T-helper 17 cell (primary cell): ENCODE data around the gene FAM149A. TPM values are rescaled to one million over a fixed set of nuclear protein-coding genes. Genes with fewer than 3 reads are reported as not detected.
A peak's percentile ranks its signal among the peaks of the same experiment; 100 is the strongest.

Experiments used
- ATAC-seq: fragments of 150-1000 bp; cut with Tn5 transposase; 2 replicates; pipeline ENCODE4 v1.10.0; 2021; ENCODE audit warnings: mild to moderate bottlenecking, moderate library complexity
- DNase-seq, 3 donors: peaks; one replicate each; pipeline versions ENCODE4 v3.0.0 to v3.0.0-alpha.2; 2020 to 2021
- H3K9me3 ChIP-seq: one replicate; pipeline ENCODE4 v1.7.0; 2013; ENCODE audit warnings: low read length, mild to moderate bottlenecking; ENCODE audit not compliant: control insufficient read depth, poor library complexity, severe bottlenecking
- H3K27ac Mint-ChIP-seq: one replicate; pipeline ENCODE4 v1.8.0; 2022; ENCODE audit warnings: mild to moderate bottlenecking, moderate library complexity, mixed read lengths
- H3K27me3 Mint-ChIP-seq: one replicate; pipeline ENCODE4 v1.8.0; 2022; ENCODE audit warnings: mixed read lengths
- H3K36me3 Mint-ChIP-seq: one replicate; pipeline ENCODE4 v1.8.0; 2022; ENCODE audit warnings: low read depth, mixed read lengths
- H3K4me1 Mint-ChIP-seq: one replicate; pipeline ENCODE4 v1.8.0; 2022; ENCODE audit warnings: mild to moderate bottlenecking, mixed read lengths
- H3K4me3 Mint-ChIP-seq: one replicate; pipeline ENCODE4 v1.8.0; 2022; ENCODE audit warnings: mild to moderate bottlenecking, moderate library complexity, mixed read lengths
- total RNA-seq, 4 donors: library from RNA in 2 of 4; stranded (reverse) in 2 of 4; gene quantifications; one replicate each; pipeline ENCODE4 v1.2.3 and lab custom pipeline; 2022 to 2026

Gene FAM149A
- total RNA-seq, 2 donors from 2014 or later, result 1.4 TPM; not detected in 1

DNA sequence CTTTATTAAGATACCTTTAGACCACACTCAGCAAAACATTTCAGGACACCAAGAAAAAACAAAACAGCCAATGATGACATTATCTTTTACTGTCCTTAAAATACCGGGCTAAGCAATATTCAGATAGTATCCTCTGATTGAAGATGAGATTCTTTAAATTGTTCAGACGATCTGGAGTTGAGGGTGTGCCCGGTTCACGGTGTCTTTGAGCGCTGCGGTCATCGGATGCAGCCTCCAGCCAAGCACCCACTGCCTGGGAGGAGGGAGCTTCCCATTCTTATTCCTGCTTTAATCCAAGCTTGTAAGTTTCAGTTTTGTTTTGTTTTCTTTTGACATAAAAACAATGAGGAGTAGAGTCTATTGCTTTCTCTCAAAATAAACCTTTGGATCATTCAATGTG is 14.1 kb downstream of the FAM149A start:
- H3K27ac Mint-ChIP-seq, result no peak overlapping the region
- ATAC-seq (no peak), DNase-seq (no peak)
- H3K4me3 Mint-ChIP-seq, result no peak overlapping the region
- peaks cover 2% of the 10 kb centered on the region for H3K4me1 Mint-ChIP-seq
- H3K36me3 Mint-ChIP-seq, result peaks cover 2% of the 10 kb centered on the region
- H3K9me3 ChIP-seq, result no peaks in the 10 kb centered on the region
- peaks cover 20% of the 10 kb centered on the region for H3K27me3 Mint-ChIP-seq

DNA sequence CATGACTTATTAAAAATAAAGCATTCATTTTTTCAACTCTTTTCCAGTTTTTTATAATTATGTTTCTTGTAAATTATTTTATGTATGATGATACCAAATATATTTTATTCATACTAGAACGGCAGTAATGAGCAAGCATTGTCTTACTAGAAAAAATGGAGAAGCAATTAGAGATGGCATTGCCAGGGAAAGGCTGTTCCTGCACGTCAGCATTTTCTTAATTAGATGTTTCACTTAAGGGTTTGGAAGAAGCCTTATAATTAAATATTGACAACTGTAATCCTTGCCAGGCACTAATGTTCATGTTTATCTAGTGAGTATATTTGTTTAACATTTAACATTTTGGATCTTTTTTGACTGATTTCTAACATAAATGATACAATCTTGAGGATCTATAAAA is 16.6 kb downstream of the FAM149A start:
- Mint-ChIP-seq H3K27ac (no peak overlapping the region), H3K4me1 (peaks cover 2% of the 10 kb centered on the region), H3K36me3 (peaks cover 2% of the 10 kb centered on the region), H3K27me3 (peaks cover 20% of the 10 kb centered on the region), H3K4me3 (no peak overlapping the region)
- DNase-seq, result no peak
- H3K9me3 ChIP-seq, result no peaks in the 10 kb centered on the region
- no peak for ATAC-seq

DNA sequence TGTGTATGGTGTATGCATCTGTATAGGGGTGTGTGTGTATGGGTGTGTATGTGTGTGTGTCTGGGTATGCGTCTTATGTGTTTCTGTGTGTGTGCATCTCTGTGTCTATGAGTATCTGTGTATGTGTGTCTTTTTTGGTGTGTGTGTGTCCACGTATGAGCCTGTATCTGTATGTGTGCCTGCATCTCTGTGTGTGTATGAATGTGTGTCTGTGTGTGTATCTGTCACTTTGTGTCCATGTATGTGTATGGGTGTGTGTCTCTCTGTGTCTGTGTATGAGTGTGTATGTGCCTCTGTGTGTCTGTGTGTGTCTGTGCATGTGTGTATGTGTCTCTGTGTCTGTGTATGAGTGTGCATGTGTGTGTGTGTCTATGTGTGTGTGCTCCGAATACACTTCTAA is 24.3 kb downstream of the FAM149A start:
- H3K27ac Mint-ChIP-seq, result no peak overlapping the region
- no peak for ATAC-seq
- H3K4me1 Mint-ChIP-seq, result peaks cover 5% of the 10 kb centered on the region
- peaks cover 4% of the 10 kb centered on the region for H3K36me3 Mint-ChIP-seq
- no peaks in the 10 kb centered on the region for H3K9me3 ChIP-seq
- H3K4me3 Mint-ChIP-seq, result no peak overlapping the region
- peaks cover 31% of the 10 kb centered on the region for H3K27me3 Mint-ChIP-seq
- DNase-seq, result no peak

DNA sequence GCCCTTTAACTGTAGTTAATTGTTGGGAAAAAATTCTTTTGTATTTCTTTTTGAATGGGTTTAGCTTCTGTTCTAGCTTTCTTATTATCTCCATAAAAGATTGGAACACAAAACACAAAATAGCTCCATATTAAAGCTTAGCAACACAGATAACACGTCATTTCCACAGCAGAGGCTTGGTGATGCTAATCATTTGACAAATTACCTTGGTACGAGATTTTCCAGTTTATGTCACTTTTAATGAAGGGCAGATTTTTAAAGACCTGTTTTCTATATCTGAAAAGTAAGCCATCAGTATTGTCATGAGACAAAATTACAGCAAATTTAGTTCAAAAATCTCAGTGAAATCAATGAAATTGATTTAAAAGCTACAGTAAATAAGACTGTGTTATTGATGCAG is 27.4 kb downstream of the FAM149A start:
- DNase-seq (no peak), ATAC-seq (no peak)
- Mint-ChIP-seq H3K27ac (no peak overlapping the region), H3K4me1 (peaks cover 5% of the 10 kb centered on the region), H3K4me3 (no peak overlapping the region), H3K27me3 (peaks cover 41% of the 10 kb centered on the region), H3K36me3 (peaks cover 4% of the 10 kb centered on the region)
- H3K9me3 ChIP-seq, result no peaks in the 10 kb centered on the region

DNA sequence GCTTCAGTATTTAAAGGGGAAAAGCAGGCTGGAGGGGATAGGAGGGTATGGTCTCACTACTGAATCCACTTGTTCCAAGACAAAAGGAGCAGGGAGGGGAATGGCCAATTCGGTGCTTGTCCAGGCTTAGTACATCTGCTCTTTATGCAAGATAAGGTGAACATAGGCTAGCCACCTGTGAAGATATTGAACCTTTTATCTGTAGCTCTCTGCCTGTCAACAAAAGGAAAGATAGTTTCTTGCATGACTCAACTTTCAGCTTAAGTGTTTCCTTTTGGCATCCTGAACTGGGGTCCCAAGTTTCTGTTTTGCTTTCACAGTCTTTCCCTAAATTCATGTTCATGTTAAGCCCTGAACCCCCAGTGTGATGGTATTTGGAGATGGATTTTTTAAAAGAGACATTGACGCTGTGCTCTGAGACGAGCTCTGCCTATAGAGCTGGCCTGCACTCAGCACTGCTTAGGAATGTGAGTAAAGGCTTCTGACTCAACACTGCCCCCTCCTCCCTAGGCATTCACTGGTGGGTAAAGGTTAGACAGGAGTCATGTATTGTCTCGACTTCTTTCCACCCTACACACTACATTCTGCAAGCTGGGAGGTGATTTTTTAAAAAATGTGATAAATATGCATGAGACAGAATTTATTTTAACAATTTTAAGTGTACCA is 28.2 kb downstream of the FAM149A start:
- peaks cover 5% of the 10 kb centered on the region for H3K4me1 Mint-ChIP-seq
- DNase-seq, result no peak

DNA sequence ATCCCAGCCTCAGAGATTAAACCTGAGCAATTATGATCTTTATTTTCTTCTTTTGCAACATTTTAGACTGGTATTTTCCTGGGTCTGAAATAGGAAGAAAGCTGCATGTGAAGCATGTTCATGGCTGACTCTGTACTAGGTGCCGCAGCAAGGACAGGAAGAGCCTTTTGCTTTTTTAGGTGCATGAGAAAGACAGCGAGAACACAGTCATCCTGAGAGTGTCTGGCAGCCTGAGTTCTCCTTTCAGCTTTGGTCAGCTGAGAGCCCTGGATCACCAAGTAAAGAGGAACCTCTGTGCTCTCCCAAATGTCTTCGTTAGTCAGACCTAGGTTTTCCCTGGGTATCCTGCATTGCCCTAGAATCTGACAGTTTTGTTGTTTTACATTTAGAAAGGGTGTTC is 29.8 kb downstream of the FAM149A start:
- Mint-ChIP-seq H3K27ac (peak overlapping the region; percentile 21), H3K4me3 (no peak overlapping the region), H3K4me1 (peaks cover 5% of the 10 kb centered on the region), H3K36me3 (no peaks in the 10 kb centered on the region), H3K27me3 (peaks cover 37% of the 10 kb centered on the region)
- no peak for DNase-seq
- ATAC-seq, result no peak
- no peaks in the 10 kb centered on the region for H3K9me3 ChIP-seq

More for the DNA sequence above, 28.2 kb downstream of the FAM149A start:
- Mint-ChIP-seq H3K27me3 (peaks cover 41% of the 10 kb centered on the region), H3K36me3 (peaks cover 4% of the 10 kb centered on the region), H3K4me3 (no peak overlapping the region), H3K27ac (no peak overlapping the region)
- ATAC-seq, result no peak
- H3K9me3 ChIP-seq, result no peaks in the 10 kb centered on the region

DNA sequence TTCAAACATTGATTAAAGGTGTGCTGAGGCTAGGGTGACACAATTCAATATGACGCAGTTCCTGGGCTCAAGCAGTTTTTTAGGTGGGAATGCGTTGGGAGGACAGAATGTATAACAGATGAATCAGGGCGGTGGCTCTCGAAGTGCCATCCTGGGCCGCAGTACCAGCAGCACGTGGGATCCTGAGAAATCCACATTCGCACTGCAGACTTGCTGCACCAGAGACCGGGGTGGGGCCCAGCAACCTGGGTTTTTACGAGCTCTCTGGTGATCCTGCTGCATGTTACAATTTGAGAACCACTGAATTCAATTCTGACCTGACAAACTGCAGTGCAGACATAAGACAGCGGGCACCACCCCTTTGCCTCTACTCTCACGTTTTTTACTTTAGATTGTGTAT is 30.4 kb downstream of the FAM149A start:
- H3K27me3 Mint-ChIP-seq, result peaks cover 32% of the 10 kb centered on the region
- H3K9me3 ChIP-seq, result no peaks in the 10 kb centered on the region
- no peak for DNase-seq
- no peaks in the 10 kb centered on the region for H3K36me3 Mint-ChIP-seq
- H3K4me3 Mint-ChIP-seq, result no peak overlapping the region
- no peak overlapping the region for H3K27ac Mint-ChIP-seq
- no peak for ATAC-seq
- peaks cover 5% of the 10 kb centered on the region for H3K4me1 Mint-ChIP-seq

DNA sequence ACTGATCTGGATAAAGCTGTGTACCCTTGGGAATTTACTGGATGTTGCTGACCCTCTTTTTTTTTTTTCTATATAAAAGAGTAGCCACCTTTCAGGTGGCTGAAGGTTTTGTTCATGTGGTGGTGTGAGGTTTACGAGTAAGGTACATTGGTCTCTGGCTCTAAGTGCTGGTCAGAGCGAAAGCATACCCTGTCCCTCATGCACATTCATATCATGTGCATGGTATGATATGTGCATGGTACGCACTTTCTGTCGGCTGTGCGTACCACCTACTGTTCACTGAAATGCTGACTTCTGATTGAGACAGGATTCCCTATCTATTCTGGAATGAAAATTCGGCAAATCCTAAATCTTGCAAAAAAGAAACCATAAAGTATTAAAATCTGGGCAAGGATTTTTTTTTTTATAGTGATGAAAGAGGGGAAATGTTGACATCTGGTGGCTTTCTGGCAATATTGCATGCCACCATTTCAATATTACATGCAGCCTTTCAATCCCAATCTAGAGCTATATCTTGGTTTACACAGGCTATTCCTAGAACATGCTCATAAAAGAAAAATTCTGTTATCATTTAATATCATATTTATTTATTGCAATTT is 32.8 kb downstream of the FAM149A start:
- Mint-ChIP-seq H3K36me3 (no peaks in the 10 kb centered on the region), H3K4me3 (no peak overlapping the region), H3K27me3 (peaks cover 31% of the 10 kb centered on the region), H3K4me1 (peaks cover 5% of the 10 kb centered on the region), H3K27ac (no peak overlapping the region)
- DNase-seq, result no peak
- no peaks in the 10 kb centered on the region for H3K9me3 ChIP-seq
- ATAC-seq, result no peak

DNA sequence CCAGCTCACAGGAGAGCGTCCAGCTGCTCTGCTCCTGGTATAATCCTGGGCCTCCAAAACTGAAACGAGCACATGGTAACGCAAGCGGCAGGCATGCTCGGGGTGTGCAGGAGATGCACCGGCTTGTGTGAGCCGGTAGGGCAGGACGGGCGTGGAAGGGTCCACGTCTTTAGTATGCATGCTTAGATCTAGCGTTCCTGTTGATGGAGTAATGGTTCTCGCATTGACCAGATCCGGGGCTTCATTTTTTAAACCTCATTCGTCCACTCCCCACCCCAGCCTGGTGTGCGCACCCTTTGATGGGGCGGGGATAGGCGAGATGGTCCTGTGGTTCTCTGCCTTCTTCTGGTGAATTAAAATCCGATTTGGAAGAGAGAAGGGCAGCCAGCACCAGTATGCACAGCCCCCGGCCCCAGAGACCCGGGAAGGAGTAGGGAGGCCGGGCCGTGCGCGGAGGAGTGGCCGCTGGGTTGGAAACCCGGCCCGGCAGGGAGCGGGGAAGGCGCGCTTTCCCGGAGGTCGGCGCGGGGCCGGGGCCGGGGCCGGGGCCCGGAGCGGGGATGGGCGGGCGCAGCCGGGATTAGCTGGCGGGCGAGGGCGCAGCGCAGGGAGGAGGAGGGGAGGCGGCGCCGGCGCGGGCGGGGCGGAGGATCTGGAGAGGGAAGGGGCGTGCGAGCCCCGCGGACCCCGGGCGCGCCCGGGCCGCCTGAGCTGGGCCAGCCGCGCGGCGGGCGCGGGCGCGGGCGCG is 39.9 kb downstream of the FAM149A start:
- DNase-seq (no peak), ATAC-seq (peak; percentile 66)
- peak overlapping the region; percentile 87 for H3K4me3 Mint-ChIP-seq
- no peak overlapping the region for H3K27ac Mint-ChIP-seq
- H3K36me3 Mint-ChIP-seq, result peaks cover 2% of the 10 kb centered on the region
- peaks cover 12% of the 10 kb centered on the region for H3K4me1 Mint-ChIP-seq
- H3K9me3 ChIP-seq, result no peaks in the 10 kb centered on the region
- H3K27me3 Mint-ChIP-seq, result peaks cover 50% of the 10 kb centered on the region

DNA sequence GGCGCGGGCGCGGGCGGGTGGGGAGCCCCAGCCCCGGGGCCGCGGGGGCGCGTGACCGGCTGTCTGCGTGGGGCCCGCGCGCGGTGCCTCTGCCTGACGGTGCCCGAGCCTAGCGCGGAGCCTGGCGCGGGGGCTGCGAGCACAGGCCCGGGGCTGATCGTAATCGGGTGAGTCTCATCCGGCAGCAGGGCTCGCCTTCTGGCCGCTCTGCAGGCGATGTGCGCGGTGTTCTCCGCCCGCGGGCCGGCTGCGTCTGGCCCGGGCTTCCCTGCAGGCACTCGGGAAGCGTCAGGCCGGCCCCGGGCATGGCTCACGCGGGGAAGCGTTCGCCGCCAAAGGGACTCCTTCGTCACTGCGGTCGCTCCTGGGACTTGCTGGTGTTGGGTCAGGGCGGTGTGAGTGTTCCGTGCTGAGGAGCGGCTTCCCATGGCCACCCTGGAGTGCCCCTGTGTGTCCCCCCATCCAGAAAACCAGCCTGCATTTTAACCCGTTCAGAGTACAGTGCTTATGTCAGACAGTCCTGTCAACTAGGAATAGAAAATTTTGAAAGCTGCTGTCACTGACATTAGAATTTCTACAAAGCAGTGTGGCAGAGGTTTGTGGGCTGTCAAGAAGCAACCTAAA is 40.6 kb downstream of the FAM149A start:
- no peaks in the 10 kb centered on the region for H3K9me3 ChIP-seq
- peak; percentile 66 for ATAC-seq
- no peak for DNase-seq
- Mint-ChIP-seq H3K36me3 (peaks cover 2% of the 10 kb centered on the region), H3K4me3 (peak overlapping the region; percentile 86), H3K4me1 (peaks cover 12% of the 10 kb centered on the region), H3K27ac (no peak overlapping the region), H3K27me3 (peaks cover 50% of the 10 kb centered on the region)

DNA sequence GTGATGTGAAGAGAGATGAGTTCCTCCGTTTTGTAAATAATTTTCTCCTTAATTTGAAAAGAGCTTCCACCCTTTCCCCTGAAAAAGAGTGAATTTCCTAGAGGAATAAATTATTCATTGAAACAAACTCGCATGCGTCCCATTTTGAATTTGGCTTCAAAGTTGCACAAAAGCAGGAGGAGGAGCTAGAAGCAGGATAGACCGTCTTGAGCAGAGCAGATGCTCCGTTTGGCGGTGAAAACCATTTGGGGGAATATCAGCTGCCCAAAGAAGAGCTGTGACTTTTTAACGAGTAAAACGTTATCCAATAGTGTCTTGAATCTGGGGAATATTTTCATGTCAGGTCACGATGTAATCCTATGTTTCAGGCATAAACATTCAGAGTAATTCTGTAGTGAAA is 42.0 kb downstream of the FAM149A start:
- Mint-ChIP-seq H3K4me3 (no peak overlapping the region), H3K4me1 (peaks cover 12% of the 10 kb centered on the region), H3K36me3 (peaks cover 2% of the 10 kb centered on the region), H3K27me3 (peaks cover 59% of the 10 kb centered on the region), H3K27ac (no peak overlapping the region)
- ATAC-seq, result no peak
- DNase-seq, result no peak
- H3K9me3 ChIP-seq, result no peaks in the 10 kb centered on the region

DNA sequence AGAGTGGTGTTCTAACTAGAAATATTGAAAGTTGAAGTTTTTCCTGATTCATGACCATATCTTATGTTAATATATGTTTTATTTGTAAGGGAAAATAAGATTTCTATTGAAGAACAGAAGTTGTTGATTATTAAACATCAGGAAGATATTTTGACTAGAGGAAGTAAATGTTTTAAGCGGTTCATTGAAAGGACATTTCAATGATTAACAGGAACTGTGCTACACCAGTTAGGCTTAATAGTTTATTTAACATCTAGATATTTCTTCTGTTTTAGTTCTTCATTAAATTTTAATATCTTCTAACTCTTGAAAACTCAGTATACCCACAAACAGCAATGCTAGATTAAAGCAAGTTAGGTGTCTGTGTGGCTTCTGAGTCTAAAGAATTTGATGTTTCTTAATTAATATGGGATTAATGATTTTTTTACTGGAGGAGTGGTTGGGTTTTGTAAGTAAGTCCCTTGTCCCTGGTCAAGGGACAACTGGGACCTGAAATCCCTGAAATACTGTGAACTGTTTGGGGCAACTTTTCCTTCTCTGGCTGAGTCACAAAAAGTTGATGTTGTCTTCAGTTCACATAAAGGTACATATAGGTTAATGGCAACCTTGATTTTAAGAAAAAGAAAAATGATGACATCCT is 44.0 kb downstream of the FAM149A start:
- DNase-seq (no peak), ATAC-seq (no peak)
- Mint-ChIP-seq H3K36me3 (peaks cover 2% of the 10 kb centered on the region), H3K4me1 (peaks cover 12% of the 10 kb centered on the region), H3K27ac (no peak overlapping the region), H3K4me3 (no peak overlapping the region), H3K27me3 (peaks cover 58% of the 10 kb centered on the region)
- no peaks in the 10 kb centered on the region for H3K9me3 ChIP-seq

DNA sequence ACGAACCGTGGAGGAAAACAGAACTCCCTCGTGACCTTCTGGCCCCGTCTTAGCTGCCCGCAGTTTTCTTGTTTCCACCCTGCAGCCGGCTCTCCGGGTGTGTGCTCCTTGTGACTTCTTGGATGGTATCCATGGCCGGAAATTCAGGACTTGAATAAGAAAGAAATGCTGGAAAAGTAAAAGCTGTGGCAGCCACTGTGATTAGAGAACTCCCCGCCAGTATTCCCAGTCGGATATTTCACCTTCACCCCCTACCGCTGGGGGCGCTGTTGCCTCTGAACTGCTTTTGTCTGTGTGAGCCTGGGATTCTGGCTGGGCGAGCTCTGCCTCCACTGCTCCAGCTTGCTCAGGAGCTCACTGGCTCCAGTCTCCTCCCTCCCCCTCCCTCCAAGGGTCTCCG is 45.4 kb downstream of the FAM149A start:
- no peak for ATAC-seq
- H3K4me1 Mint-ChIP-seq, result peaks cover 8% of the 10 kb centered on the region
- no peak overlapping the region for H3K27ac Mint-ChIP-seq
- peak in 2 of 3 donors; percentile 17 to 29 for DNase-seq
- H3K36me3 Mint-ChIP-seq, result peaks cover 2% of the 10 kb centered on the region
- no peak overlapping the region for H3K4me3 Mint-ChIP-seq
- H3K27me3 Mint-ChIP-seq, result peaks cover 59% of the 10 kb centered on the region
- no peaks in the 10 kb centered on the region for H3K9me3 ChIP-seq
